ENCODE measurements around the gene UBAC2.

- no peak for TF ChIP-seq RAD21 (IDR thresholded peaks at IDR 0.05; ENCODE audit: low read length)
- no peak for TF ChIP-seq USF2 (IDR thresholded peaks at IDR 0.05; ENCODE audit: low read depth, low read length)
- TF ChIP-seq CTCF (conservative IDR thresholded peaks at IDR 0.05; ENCODE audit: low read depth, low read length): no peak
- TF ChIP-seq CEBPB (IDR thresholded peaks at IDR 0.05; ENCODE audit: low read depth, low read length): no peak
- no peak for TF ChIP-seq BHLHE40 (IDR thresholded peaks at IDR 0.05; ENCODE audit: low read depth, low read length)
- no peak for TF ChIP-seq POLR2A (IDR thresholded peaks at IDR 0.05; ENCODE audit: low read depth, low read length)
- no peak for TF ChIP-seq CHD1 (IDR thresholded peaks at IDR 0.05; ENCODE audit: low read depth, low read length)
- TF ChIP-seq RCOR1 (IDR thresholded peaks at IDR 0.05; ENCODE audit: insufficient replicate concordance, low read length): no peak
- no peak for TF ChIP-seq SMC3 (IDR thresholded peaks at IDR 0.05; ENCODE audit: low read depth, low read length)
- TF ChIP-seq MAFK (IDR thresholded peaks at IDR 0.05; ENCODE audit: low read depth, low read length): no peak
- TF ChIP-seq FOS (IDR thresholded peaks at IDR 0.05; ENCODE audit: low read depth, low read length): no peak
- no peak for TF ChIP-seq MAZ (IDR thresholded peaks at IDR 0.05; ENCODE audit: borderline replicate concordance, low read depth, low read length)
- TF ChIP-seq RFX5 (IDR thresholded peaks at IDR 0.05; ENCODE audit: low read depth, low read length): no peak
These were observed 212.2 kb downstream of the UBAC2 start for GRCh38 chr13:99412856-99413255.

All from IMR-90 (cell line).